GM21447 (cell line): Measurements from ENCODE around the gene MYBPC2.

Experiments used
- ATAC-seq: cut with Tn5 transposase; IDR thresholded peaks from one replicate; pipeline ENCODE4 v1.9.1; 2021; ENCODE audit not compliant: unreplicated experiment

The MYBPC2 gene

GRCh38 chr19:50513746-50514345 lies 81.2 kb downstream of the MYBPC2 start, which contains the start of gene ASPDH:
ASPDH (minus strand) TSS chr19:50513913; CDS start chr19:50513823, 90 bp downstream.
- no peak for ATAC-seq

GRCh38 chr19:50514346-50515167 lies 81.9 kb downstream of the MYBPC2 start:
- no peak for ATAC-seq

DNA sequence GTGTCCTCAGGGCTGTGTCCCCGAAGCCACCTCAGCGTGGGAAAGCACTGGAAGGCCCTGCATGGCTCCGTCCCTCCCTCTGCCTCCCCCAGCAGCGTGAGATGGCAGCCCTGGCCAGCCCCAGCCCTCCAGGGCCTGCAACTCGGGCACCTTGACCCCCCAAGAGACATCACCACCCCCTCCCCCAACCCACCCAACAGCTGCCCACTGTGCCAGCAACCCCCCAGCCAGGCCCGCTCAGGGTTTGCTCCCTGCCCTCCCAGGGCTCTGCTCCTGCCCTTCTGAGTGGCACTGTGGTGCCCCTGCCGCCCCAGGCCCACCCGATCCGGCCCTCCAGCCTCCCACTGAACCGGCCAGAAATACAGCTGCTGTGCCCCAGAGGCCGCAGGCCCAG lies 82.5 kb downstream of the MYBPC2 start:
- no peak for ATAC-seq
